ENCODE data around the gene FASLG. TPM values are rescaled to one million over a fixed set of nuclear protein-coding genes. Genes with fewer than 3 reads are reported as not detected.

Gene FASLG
- total and polyA plus RNA-seq, 10 of the 15 experiments (the other 5 are each of a cell fraction or from before 2014, with no cell fraction given): 0.05 to 4.0 (median 0.09) TPM; not detected in 2

- H3K27me3 ChIP-seq (replicated peaks in 1 of 2; ENCODE audit: control insufficient read depth in 2 of 2, insufficient read depth in 2 of 2, low read length in 1 of 2): no peaks in the 10 kb centered on the region
- in situ Hi-C loops (cut with MboI): no loop called here
- no peak for TF ChIP-seq ZNF24 (IDR thresholded peaks at IDR 0.05)
- no peak for TF ChIP-seq GATAD2B (conservative IDR thresholded peaks at IDR 0.05; ENCODE audit: low read depth)
- intact Hi-C loops (cut with micrococcal nuclease; ENCODE audit: unreplicated experiment): no loop called here
- CTCF ChIA-PET: no interaction called here
- no peak overlapping the region for H2AFZ ChIP-seq (ENCODE audit: control insufficient read depth, low read depth, low read length)
- RAD21 ChIA-PET (ENCODE audit: unreplicated experiment): no interaction called here
- H3K4me3 ChIP-seq: no peak overlapping the region
- BruUV-seq (replicated peaks): no TSS peak
- FAIRE-seq (no peak), DNase-seq (ENCODE audit: low read depth, low spot score) (no peak), ATAC-seq (no peak)
- H3K9ac ChIP-seq (ENCODE audit: control insufficient read depth, insufficient read depth, low read length): no peak overlapping the region
- no peak overlapping the region for H3K27ac ChIP-seq (ENCODE audit: control insufficient read depth, insufficient read depth)
- SMC1A ChIA-PET (ENCODE audit: uncharacterized antibody, unreplicated experiment): interaction anchor here (0.6 kb wide), 1 partner anchor 277 kb away, joined by 4 read pairs; no protein-coding TSS in a partner anchor
- H3K4me1 ChIP-seq (ENCODE audit: control insufficient read depth, insufficient read depth, low read length): no peaks in the 10 kb centered on the region
- POLR2A ChIA-PET: no interaction called here
- no peak overlapping the region for H3K4me2 ChIP-seq (ENCODE audit: control insufficient read depth, insufficient read depth)
- WGBS (ENCODE audit: insufficient coverage, insufficient replicate concordance, low lambda C conversion rate, missing lambda C conversion rate): 8% methylated on average over 1 of the region's 1 CpG
- H3K9me3 ChIP-seq (replicated peaks; ENCODE audit: control insufficient read depth, insufficient read depth, low read length): no peaks in the 10 kb centered on the region
- no peaks in the 10 kb centered on the region for H3K79me2 ChIP-seq (ENCODE audit: control insufficient read depth, insufficient read depth, low read length)
- no peaks in the 10 kb centered on the region for H4K20me1 ChIP-seq (ENCODE audit: control insufficient read depth, insufficient read depth)
- no peaks in the 10 kb centered on the region for H3K36me3 ChIP-seq (ENCODE audit: control insufficient read depth in 2 of 2, insufficient read depth in 2 of 2, low read length in 1 of 2)
Observed at GRCh38 chr1:172657586-172657985, 1.3 kb upstream of the FASLG start.

- H3K4me1 ChIP-seq (ENCODE audit: control insufficient read depth, insufficient read depth, low read length): peaks cover 2% of the 10 kb centered on the region; the same call in 1 of the 2 replicates
- ChIA-PET CTCF (interaction anchor here (0.6 to 1.2 kb wide), 2 partner anchors 21 to 58 kb away, joined by 3 read pairs; no protein-coding TSS in a partner anchor), POLR2A (no interaction called here), SMC1A (ENCODE audit: uncharacterized antibody, unreplicated experiment) (no interaction called here), RAD21 (ENCODE audit: unreplicated experiment) (no interaction called here)
- H3K36me3 ChIP-seq (ENCODE audit: control insufficient read depth in 2 of 2, insufficient read depth in 2 of 2, low read length in 1 of 2): no peaks in the 10 kb centered on the region
- H2AFZ ChIP-seq (ENCODE audit: control insufficient read depth, low read depth, low read length): no peak overlapping the region
- H3K9me3 ChIP-seq (replicated peaks; ENCODE audit: control insufficient read depth, insufficient read depth, low read length): no peaks in the 10 kb centered on the region
- in situ Hi-C loops (cut with MboI): no loop called here
- H3K9ac ChIP-seq (ENCODE audit: control insufficient read depth, insufficient read depth, low read length): no peak overlapping the region
- ATAC-seq (no peak), FAIRE-seq (no peak), DNase-seq (ENCODE audit: low read depth, low spot score) (no peak)
- no TSS peak for BruUV-seq (replicated peaks)
- no peak overlapping the region for H3K4me3 ChIP-seq
- H3K4me2 ChIP-seq (ENCODE audit: control insufficient read depth, insufficient read depth): no peak overlapping the region
- no peaks in the 10 kb centered on the region for H4K20me1 ChIP-seq (ENCODE audit: control insufficient read depth, insufficient read depth)
- no peak for TF ChIP-seq SPI1 (IDR thresholded peaks at IDR 0.05; ENCODE audit: borderline replicate concordance, insufficient read depth, low read depth, low read length)
- no peak for TF ChIP-seq SKIL (IDR thresholded peaks at IDR 0.05; ENCODE audit: low read depth, poor library complexity, severe bottlenecking)
- TF ChIP-seq KAT2A (conservative IDR thresholded peaks at IDR 0.05; ENCODE audit: control insufficient read depth, low read depth, low read length): no peak
- no peaks in the 10 kb centered on the region for H3K79me2 ChIP-seq (ENCODE audit: control insufficient read depth, insufficient read depth, low read length)
- H3K27me3 ChIP-seq (replicated peaks in 1 of 2; ENCODE audit: control insufficient read depth in 2 of 2, insufficient read depth in 2 of 2, low read length in 1 of 2): 0 out of 4 replicates have a peak, but pooled peaks cover 0 to 2% of the 10 kb centered on the region in 2 experiments
- WGBS (ENCODE audit: insufficient coverage, insufficient replicate concordance, low lambda C conversion rate, missing lambda C conversion rate): 52% methylated on average over 3 of the region's 3 CpGs
- H3K27ac ChIP-seq (ENCODE audit: control insufficient read depth, insufficient read depth): no peak overlapping the region
- intact Hi-C loops (cut with micrococcal nuclease; ENCODE audit: unreplicated experiment): no loop called here
Observed at GRCh38 chr1:172661107-172661506, 2.2 kb downstream of the FASLG start.

Measured in GM12878 (cell line).